ENCODE results near the gene PRKCQ. TPM values are rescaled to one million over a fixed set of nuclear protein-coding genes. Genes with fewer than 3 reads are reported as not detected.

The PRKCQ gene
- polyA plus RNA-seq, 1 donor (not counting 4 experiments of a cell fraction or from before 2014, with no cell fraction given) = 7.5 TPM

GRCh38 chr10:6602026-6602699, 22.1 kb upstream of the PRKCQ start:
- H3K4me3 ChIP-seq (ENCODE audit: control insufficient read depth in 2 of 3, extremely low read depth in 1 of 3, insufficient read depth in 2 of 3, low read depth in 1 of 3, low read length in 3 of 3) = no peak overlapping the region
- no peak overlapping the region for H2AFZ ChIP-seq (ENCODE audit: control insufficient read depth, low read length)
- no peaks in the 10 kb centered on the region for H3K4me1 ChIP-seq (ENCODE audit: control insufficient read depth, extremely low read depth, insufficient read depth, low read length)
- H3K36me3 ChIP-seq (ENCODE audit: control insufficient read depth in 2 of 2, extremely low read depth in 1 of 2, insufficient read depth in 2 of 2, low read length in 2 of 2) = no peaks in the 10 kb centered on the region
- TF ChIP-seq EZH2 (IDR thresholded peaks at IDR 0.05; ENCODE audit: low read length) = no peak
- TF ChIP-seq CTCF (optimal IDR thresholded peaks at IDR 0.05 in 1 of 3, IDR thresholded peaks at IDR 0.05 in 1 of 3, conservative IDR thresholded peaks at IDR 0.05 in 1 of 3; ENCODE audit: extremely low read depth in 1 of 3, insufficient read depth in 2 of 3, low read length in 3 of 3) = no peak
- DNase-seq (ENCODE audit: low read depth, low spot score) = no peak
- no peaks in the 10 kb centered on the region for H3K9me3 ChIP-seq (ENCODE audit: control insufficient read depth, low read depth, low read length)
- H3K27ac ChIP-seq (ENCODE audit: control insufficient read depth, insufficient read depth, low read length) = no peak overlapping the region
- H3K79me2 ChIP-seq (ENCODE audit: control insufficient read depth, insufficient read depth, low read length) = no peaks in the 10 kb centered on the region
- no peak overlapping the region for H3K4me2 ChIP-seq (ENCODE audit: control insufficient read depth, extremely low read depth, insufficient read depth, low read depth, low read length)
- no peaks in the 10 kb centered on the region for H3K27me3 ChIP-seq (ENCODE audit: control insufficient read depth, extremely low read depth, insufficient read depth, low read length)
- H4K20me1 ChIP-seq (ENCODE audit: control insufficient read depth, extremely low read depth, insufficient read depth, low read length) = no peaks in the 10 kb centered on the region
- dilution Hi-C loops (cut with MboI; ENCODE audit: extremely low pct_ligation_motif_present, low sequenced_read_pairs) = no loop called here
- no peaks in the 10 kb centered on the region for H3K9me1 ChIP-seq (ENCODE audit: control insufficient read depth, extremely low read depth, insufficient read depth, low read length)
- no peak overlapping the region for H3K9ac ChIP-seq (ENCODE audit: control insufficient read depth, extremely low read depth, insufficient read depth, low read length)
- FAIRE-seq = no peak

- H3K27me3 ChIP-seq (ENCODE audit: control insufficient read depth, extremely low read depth, insufficient read depth, low read length) = no peaks in the 10 kb centered on the region
- H3K4me2 ChIP-seq (ENCODE audit: control insufficient read depth, extremely low read depth, insufficient read depth, low read depth, low read length) = no peak overlapping the region
- no peak overlapping the region for H3K4me3 ChIP-seq (ENCODE audit: control insufficient read depth in 2 of 3, extremely low read depth in 1 of 3, insufficient read depth in 2 of 3, low read depth in 1 of 3, low read length in 3 of 3)
- no peak overlapping the region for H3K9ac ChIP-seq (ENCODE audit: control insufficient read depth, extremely low read depth, insufficient read depth, low read length)
- H4K20me1 ChIP-seq (ENCODE audit: control insufficient read depth, extremely low read depth, insufficient read depth, low read length) = no peaks in the 10 kb centered on the region
- FAIRE-seq (no peak), DNase-seq (ENCODE audit: low read depth, low spot score) (no peak)
- no peaks in the 10 kb centered on the region for H3K9me3 ChIP-seq (ENCODE audit: control insufficient read depth, low read depth, low read length)
- dilution Hi-C loops (cut with MboI; ENCODE audit: extremely low pct_ligation_motif_present, low sequenced_read_pairs) = no loop called here
- H3K36me3 ChIP-seq (ENCODE audit: control insufficient read depth in 2 of 2, extremely low read depth in 1 of 2, insufficient read depth in 2 of 2, low read length in 2 of 2) = no peaks in the 10 kb centered on the region
- H3K4me1 ChIP-seq (ENCODE audit: control insufficient read depth, extremely low read depth, insufficient read depth, low read length) = no peaks in the 10 kb centered on the region
- H3K9me1 ChIP-seq (ENCODE audit: control insufficient read depth, extremely low read depth, insufficient read depth, low read length) = no peaks in the 10 kb centered on the region
- H3K79me2 ChIP-seq (ENCODE audit: control insufficient read depth, insufficient read depth, low read length) = no peaks in the 10 kb centered on the region
- H2AFZ ChIP-seq (ENCODE audit: control insufficient read depth, low read length) = no peak overlapping the region
- TF ChIP-seq EZH2 (IDR thresholded peaks at IDR 0.05; ENCODE audit: low read length) (no peak), CTCF (optimal IDR thresholded peaks at IDR 0.05 in 1 of 3, IDR thresholded peaks at IDR 0.05 in 1 of 3, conservative IDR thresholded peaks at IDR 0.05 in 1 of 3; ENCODE audit: extremely low read depth in 1 of 3, insufficient read depth in 2 of 3, low read length in 3 of 3) (no peak)
- no peak overlapping the region for H3K27ac ChIP-seq (ENCODE audit: control insufficient read depth, insufficient read depth, low read length)
Measured at GRCh38 chr10:6601246-6601805, 21.2 kb upstream of the PRKCQ start.

Data from keratinocyte (primary cell).